Keratinocyte (primary cell): ENCODE results near the gene PCDHGB4. TPM values are rescaled to one million over a fixed set of nuclear protein-coding genes. Genes with fewer than 3 reads are reported as not detected.

ENCODE experiments used
- DNase-seq: peaks from one replicate; pipeline ENCODE4 v3.0.0-alpha.2; 2011; ENCODE audit warnings: low read depth, missing footprints, low spot score
- FAIRE-seq: peaks from 2 replicates; lab custom pipeline; 2011; peaks lifted over from hg19 to GRCh38; lab: Jason Lieb, UNC
- H2AFZ ChIP-seq: 2 replicates; pipeline ENCODE4 v1.6.0; 2012; ENCODE audit warnings: low read length, control low read depth, inconsistent platforms; ENCODE audit not compliant: control insufficient read depth
- H3K27ac ChIP-seq: 2 replicates; pipeline ENCODE4 v1.5.1; 2011; ENCODE audit warnings: low read length; ENCODE audit not compliant: control insufficient read depth, insufficient read depth
- H3K27me3 ChIP-seq: 3 replicates; pipeline ENCODE4 v1.6.0; 2011; ENCODE audit warnings: low read length; ENCODE audit not compliant: control insufficient read depth, insufficient read depth; ENCODE audit errors: extremely low read depth
- H3K36me3 ChIP-seq, 2 experiments: 2 replicates in 1 of 2; 3 replicates in 1 of 2; pipeline ENCODE4 v1.5.1; 2011; ENCODE audit warnings: low read length in 2 of 2, mild to moderate bottlenecking in 1 of 2; ENCODE audit not compliant: control insufficient read depth in 2 of 2, insufficient read depth in 2 of 2; ENCODE audit errors: extremely low read depth in 1 of 2
- H3K4me1 ChIP-seq: 3 replicates; pipeline ENCODE4 v1.5.1; 2011; ENCODE audit warnings: low read length; ENCODE audit not compliant: control insufficient read depth, insufficient read depth; ENCODE audit errors: extremely low read depth
- H3K4me2 ChIP-seq: 3 replicates; pipeline ENCODE4 v1.6.0; 2011; ENCODE audit warnings: low read depth, low read length; ENCODE audit not compliant: control insufficient read depth, insufficient read depth; ENCODE audit errors: extremely low read depth
- H3K4me3 ChIP-seq, 3 experiments: fragments of 200-600 bp in 1 of 3; sonication (generic) in 1 of 3; 2 replicates in 2 of 3; 3 replicates in 1 of 3; pipeline ENCODE4 v1.5.1; 2011 to 2016; ENCODE audit warnings: low read length in 3 of 3, mild to moderate bottlenecking in 3 of 3, control low read depth in 2 of 3, inconsistent platforms in 1 of 3, low read depth in 1 of 3, mixed read lengths in 1 of 3, mixed run types in 1 of 3, moderate library complexity in 1 of 3; ENCODE audit not compliant: control insufficient read depth in 2 of 3, insufficient read depth in 2 of 3; ENCODE audit errors: extremely low read depth in 1 of 3
- H3K79me2 ChIP-seq: 2 replicates; pipeline ENCODE4 v1.6.0; 2012; ENCODE audit warnings: low read length; ENCODE audit not compliant: control insufficient read depth, insufficient read depth
- H3K9ac ChIP-seq: 3 replicates; pipeline ENCODE4 v1.6.0; 2011; ENCODE audit warnings: low read length; ENCODE audit not compliant: control insufficient read depth, insufficient read depth; ENCODE audit errors: extremely low read depth
- H3K9me1 ChIP-seq: 3 replicates; pipeline ENCODE4 v1.6.0; 2011; ENCODE audit warnings: low read length; ENCODE audit not compliant: control insufficient read depth, insufficient read depth; ENCODE audit errors: extremely low read depth
- H3K9me3 ChIP-seq: 2 replicates; pipeline ENCODE4 v1.5.1; 2012; ENCODE audit warnings: low read depth, low read length; ENCODE audit not compliant: control insufficient read depth
- H4K20me1 ChIP-seq: 3 replicates; pipeline ENCODE4 v1.6.0; 2011; ENCODE audit warnings: low read length; ENCODE audit not compliant: control insufficient read depth, insufficient read depth; ENCODE audit errors: extremely low read depth
- EZH2 ChIP-seq: IDR thresholded peaks from one replicate; pipeline ENCODE4 v1.6.1; 2012; ENCODE audit warnings: inconsistent platforms, mild to moderate bottlenecking, low read length, moderate library complexity
- dilution Hi-C: fragments of 300-500 bp; cut with MboI; formaldehyde crosslinking; loops from one replicate; pipeline ENCODE4 v1.7.0; 2020; ENCODE audit warnings: low sequenced_read_pairs; ENCODE audit not compliant: extremely low pct_ligation_motif_present
- polyA plus RNA-seq, 5 experiments: library from polyadenylated mRNA; depleted of rRNA in 3 of 5; stranded (reverse) in 3 of 5; stranded (forward) in 1 of 5; unstranded in 1 of 5; fragments of >200 nt; gene quantifications; 1 replicate in 1 of 5; 2 replicates in 3 of 5; 3 replicates in 1 of 5; pipeline versions ENCODE4 v1.2.1 to v1.2.3, GENCODE V29; 2011 to 2012; ENCODE audit warnings: missing spikeins in 2 of 5, low read depth in 1 of 5, low replicate concordance in 1 of 5
- TF ChIP-seq, protein P1 (sequence below), 3 experiments: IDR thresholded peaks in 1 of 3; conservative IDR thresholded peaks in 1 of 3; optimal IDR thresholded peaks in 1 of 3; 2 replicates in 2 of 3; 3 replicates in 1 of 3; pipeline versions ENCODE3 to v1.5.1; 2011; ENCODE audit warnings: low read length in 3 of 3, mild to moderate bottlenecking in 3 of 3, moderate library complexity in 2 of 3, control low read depth in 1 of 3, inconsistent platforms in 1 of 3; ENCODE audit not compliant: insufficient read depth in 2 of 3; ENCODE audit errors: extremely low read depth in 1 of 3

The PCDHGB4 gene
- polyA plus RNA-seq, 1 donor (not counting 4 experiments of a cell fraction or from before 2014, with no cell fraction given) = 1.6 TPM

DNA sequence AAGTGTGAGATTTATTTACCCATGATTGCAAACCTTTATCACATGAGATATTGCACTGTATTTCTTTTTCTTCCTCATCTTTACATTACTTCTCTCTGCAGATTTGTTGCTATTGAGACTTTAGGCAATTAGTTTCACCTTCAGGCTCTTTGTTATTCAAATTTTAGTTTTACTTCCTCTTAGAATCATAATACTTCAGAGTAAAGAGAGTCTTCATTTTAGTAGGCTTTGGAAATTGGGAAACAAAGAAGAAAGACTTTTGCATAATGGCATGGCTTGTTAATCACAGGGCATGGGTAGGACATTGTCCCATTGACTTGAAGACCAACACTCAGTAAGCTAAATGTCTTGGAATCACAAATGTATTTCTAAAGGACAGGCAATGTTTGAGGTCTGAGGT, 24.8 kb upstream of the PCDHGB4 start:
- no peaks in the 10 kb centered on the region for H3K79me2 ChIP-seq
- H3K4me1 ChIP-seq = no peaks in the 10 kb centered on the region
- no peak for DNase-seq
- no peaks in the 10 kb centered on the region for H3K9me1 ChIP-seq
- H2AFZ ChIP-seq = no peak overlapping the region
- dilution Hi-C loops = no loop called here
- H3K27ac ChIP-seq = no peak overlapping the region
- H3K4me3 ChIP-seq = no peak overlapping the region
- H3K36me3 ChIP-seq = no peaks in the 10 kb centered on the region
- no peak for FAIRE-seq
- TF ChIP-seq, protein P1, sequence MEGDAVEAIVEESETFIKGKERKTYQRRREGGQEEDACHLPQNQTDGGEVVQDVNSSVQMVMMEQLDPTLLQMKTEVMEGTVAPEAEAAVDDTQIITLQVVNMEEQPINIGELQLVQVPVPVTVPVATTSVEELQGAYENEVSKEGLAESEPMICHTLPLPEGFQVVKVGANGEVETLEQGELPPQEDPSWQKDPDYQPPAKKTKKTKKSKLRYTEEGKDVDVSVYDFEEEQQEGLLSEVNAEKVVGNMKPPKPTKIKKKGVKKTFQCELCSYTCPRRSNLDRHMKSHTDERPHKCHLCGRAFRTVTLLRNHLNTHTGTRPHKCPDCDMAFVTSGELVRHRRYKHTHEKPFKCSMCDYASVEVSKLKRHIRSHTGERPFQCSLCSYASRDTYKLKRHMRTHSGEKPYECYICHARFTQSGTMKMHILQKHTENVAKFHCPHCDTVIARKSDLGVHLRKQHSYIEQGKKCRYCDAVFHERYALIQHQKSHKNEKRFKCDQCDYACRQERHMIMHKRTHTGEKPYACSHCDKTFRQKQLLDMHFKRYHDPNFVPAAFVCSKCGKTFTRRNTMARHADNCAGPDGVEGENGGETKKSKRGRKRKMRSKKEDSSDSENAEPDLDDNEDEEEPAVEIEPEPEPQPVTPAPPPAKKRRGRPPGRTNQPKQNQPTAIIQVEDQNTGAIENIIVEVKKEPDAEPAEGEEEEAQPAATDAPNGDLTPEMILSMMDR (optimal IDR thresholded peaks at IDR 0.05 in 1 of 3, IDR thresholded peaks at IDR 0.05 in 1 of 3, conservative IDR thresholded peaks at IDR 0.05 in 1 of 3; ENCODE audit: extremely low read depth in 1 of 3, insufficient read depth in 2 of 3, low read length in 3 of 3) = no peak
- no peak for TF ChIP-seq EZH2
- no peak overlapping the region for H3K9ac ChIP-seq
- H3K27me3 ChIP-seq = peaks cover 40% of the 10 kb centered on the region
- no peaks in the 10 kb centered on the region for H4K20me1 ChIP-seq
- peaks cover 24% of the 10 kb centered on the region for H3K9me3 ChIP-seq
- no peak overlapping the region for H3K4me2 ChIP-seq

DNA sequence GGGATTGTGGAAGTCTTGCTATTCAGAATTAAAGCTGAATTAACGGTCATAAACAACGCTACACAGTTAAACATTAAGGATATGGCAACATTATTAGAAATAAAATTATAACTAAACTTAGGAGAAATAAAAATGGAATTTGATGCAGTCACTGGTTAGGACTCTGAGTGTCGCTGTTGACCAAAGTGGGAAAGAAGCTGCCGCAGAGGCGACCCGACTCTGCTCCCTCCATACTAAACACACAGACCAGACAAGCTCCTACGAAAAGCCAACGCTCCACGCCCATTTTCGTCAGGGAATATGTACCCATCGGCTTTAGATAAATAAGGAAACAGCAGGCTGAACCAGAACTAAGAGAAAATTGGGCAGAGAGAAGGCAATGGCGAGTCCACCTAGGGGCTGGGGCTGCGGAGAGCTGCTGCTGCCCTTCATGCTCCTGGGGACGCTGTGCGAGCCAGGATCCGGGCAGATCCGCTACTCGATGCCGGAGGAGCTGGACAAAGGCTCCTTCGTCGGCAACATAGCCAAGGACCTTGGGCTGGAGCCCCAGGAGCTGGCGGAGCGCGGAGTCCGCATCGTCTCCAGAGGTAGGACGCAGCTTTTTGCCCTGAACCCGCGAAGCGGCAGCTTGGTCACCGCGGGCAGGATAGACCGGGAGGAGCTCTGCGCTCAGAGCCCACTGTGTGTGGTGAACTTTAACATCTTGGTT, 23.4 kb upstream of the PCDHGB4 start, which contains the start of gene PCDHGA5:
Gene PCDHGA5, plus strand, starts transcription at position 211 of the 709 bp plus-strand sequence. Its CDS starts 169 bp downstream, at position 380.
- no peak for FAIRE-seq
- H3K9ac ChIP-seq = no peak within 1 kb of the TSS
- H3K79me2 ChIP-seq = no peaks in the 10 kb centered on the region

More for the DNA sequence above, 23.4 kb upstream of the PCDHGB4 start, which contains the start of gene PCDHGA5:
- Histone ChIP-seq H3K4me3 (no peak within 1 kb of the TSS), H2AFZ (no peak within 1 kb of the TSS), H3K36me3 (no peaks in the 10 kb centered on the region), H3K27me3 (peaks cover 40% of the 10 kb centered on the region), H3K4me2 (no peak within 1 kb of the TSS), H3K4me1 (no peaks in the 10 kb centered on the region), H4K20me1 (no peaks in the 10 kb centered on the region), H3K9me1 (no peaks in the 10 kb centered on the region), H3K9me3 (peaks cover 24% of the 10 kb centered on the region), H3K27ac (no peak within 1 kb of the TSS)
- TF ChIP-seq, protein P1 (optimal IDR thresholded peaks at IDR 0.05 in 1 of 3, IDR thresholded peaks at IDR 0.05 in 1 of 3, conservative IDR thresholded peaks at IDR 0.05 in 1 of 3; ENCODE audit: extremely low read depth in 1 of 3, insufficient read depth in 2 of 3, low read length in 3 of 3) = no peak
- TF ChIP-seq EZH2 = no peak
- DNase-seq = no peak
- dilution Hi-C loops = no loop called here
